VCaP (cell line): ENCODE results near the gene SCG3.

Experiments used
- H3K27ac ChIP-seq: fragments of 450-650 bp; 2 replicates; pipeline ENCODE4 v1.5.1; 2017
- CTCF ChIP-seq: fragments of 450-650 bp; conservative IDR thresholded peaks from 2 replicates; pipeline ENCODE4 v1.5.1; 2017; ENCODE audit warnings: mild to moderate bottlenecking, moderate library complexity

SCG3 gene

GRCh38 chr15:51738553-51738952 is 57.2 kb downstream of the SCG3 start:
- TF ChIP-seq CTCF: no peak
- H3K27ac ChIP-seq: peak overlapping the region; percentile 96

- peak overlapping the region; percentile 96; the same call in 1 of the 2 replicates for H3K27ac ChIP-seq
- TF ChIP-seq CTCF: no peak
These were observed 57.9 kb downstream of the SCG3 start for GRCh38 chr15:51739061-51739712.

GRCh38 chr15:51749307-51749706 is 68.0 kb downstream of the SCG3 start:
- H3K27ac ChIP-seq: no peak overlapping the region
- TF ChIP-seq CTCF: no peak

GRCh38 chr15:51750186-51750585 is 68.9 kb downstream of the SCG3 start:
- no peak for TF ChIP-seq CTCF
- peak overlapping the region; percentile 80; the same call in 1 of the 2 replicates for H3K27ac ChIP-seq

GRCh38 chr15:51750792-51751696 is 69.7 kb downstream of the SCG3 start, which contains the start of gene TMOD2:
TSS of gene TMOD2 (plus strand) at chr15:51751597. CDS start at chr15:51766442, 14,845 bp downstream.
- H3K27ac ChIP-seq: peak within 1 kb of the TSS; percentile 80
- TF ChIP-seq CTCF: no peak

GRCh38 chr15:51751697-51752683 is 70.7 kb downstream of the SCG3 start:
- no peak for TF ChIP-seq CTCF
- H3K27ac ChIP-seq: peak overlapping the region; percentile 80
